Bone marrow (tissue), 2 donors: ENCODE data around the gene RBM33.
"Not testable (repeated sequence)": the region's sequence is repeated elsewhere in the genome, so short reads cannot be mapped to it uniquely, and the experiment has no call there.

ENCODE experiments used
- DNase-seq, 2 donors: peaks; one replicate each; lab custom pipeline; 2025; lab: John Stamatoyannopoulos, UW

RBM33 gene

GRCh38 chr7:155690655-155691054, 46.2 kb downstream of the RBM33 start:
- DNase-seq: not testable (repeated sequence)

- no peak for DNase-seq
Measured at GRCh38 chr7:155692317-155692716, 47.9 kb downstream of the RBM33 start.

DNA sequence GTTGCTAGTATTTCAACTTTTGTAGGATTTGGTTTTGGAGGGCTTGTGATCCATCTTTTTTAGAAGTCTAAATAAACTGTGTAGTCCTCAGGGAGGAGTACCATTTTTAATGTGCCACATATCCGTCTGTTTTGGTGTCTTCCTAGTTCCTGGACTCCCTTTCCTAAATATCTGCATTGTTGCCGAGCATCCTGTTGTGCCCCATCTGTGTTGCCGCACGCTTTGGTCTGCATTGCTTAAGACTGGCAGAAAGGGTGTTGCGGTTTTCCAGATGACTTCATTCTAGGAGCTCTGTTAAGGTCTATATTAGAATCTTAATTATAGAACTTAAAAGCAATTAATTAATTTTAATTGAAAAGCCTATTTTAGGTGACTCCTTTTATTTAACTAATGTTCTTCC, 49.4 kb downstream of the RBM33 start:
- DNase-seq: no peak

- no peak for DNase-seq
Measured at GRCh38 chr7:155694851-155695250, 50.4 kb downstream of the RBM33 start.

- DNase-seq: no peak
Measured at GRCh38 chr7:155696747-155697146, 52.3 kb downstream of the RBM33 start.

DNA sequence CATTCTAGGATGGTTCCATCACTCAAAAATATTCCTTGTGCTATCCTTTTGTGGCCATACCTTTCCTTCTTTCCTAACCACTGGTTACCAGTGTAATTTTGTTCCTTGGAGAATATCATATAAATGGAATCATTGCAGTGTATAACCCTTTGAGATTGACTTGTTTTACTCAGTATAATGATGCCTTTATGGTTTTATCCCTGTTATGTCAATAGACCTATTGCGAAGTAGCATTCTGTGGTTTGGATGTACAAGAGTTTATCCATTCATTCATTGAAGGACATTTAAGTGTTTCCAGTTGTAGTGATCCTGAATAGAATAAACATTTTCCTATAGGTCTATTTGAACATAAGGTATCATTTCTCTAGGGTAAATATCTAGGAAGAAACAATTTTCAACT, 54.2 kb downstream of the RBM33 start:
- DNase-seq: no peak

- no peak for DNase-seq
Measured at GRCh38 chr7:155699180-155699579, 54.7 kb downstream of the RBM33 start.

GRCh38 chr7:155700847-155701246, 56.4 kb downstream of the RBM33 start:
- DNase-seq: no peak

- DNase-seq: no peak
Measured at GRCh38 chr7:155701972-155702544, 57.6 kb downstream of the RBM33 start.

GRCh38 chr7:155702616-155703015, 58.2 kb downstream of the RBM33 start:
- no peak for DNase-seq

- DNase-seq: no peak
Measured at GRCh38 chr7:155705623-155706360, 61.3 kb downstream of the RBM33 start.

DNA sequence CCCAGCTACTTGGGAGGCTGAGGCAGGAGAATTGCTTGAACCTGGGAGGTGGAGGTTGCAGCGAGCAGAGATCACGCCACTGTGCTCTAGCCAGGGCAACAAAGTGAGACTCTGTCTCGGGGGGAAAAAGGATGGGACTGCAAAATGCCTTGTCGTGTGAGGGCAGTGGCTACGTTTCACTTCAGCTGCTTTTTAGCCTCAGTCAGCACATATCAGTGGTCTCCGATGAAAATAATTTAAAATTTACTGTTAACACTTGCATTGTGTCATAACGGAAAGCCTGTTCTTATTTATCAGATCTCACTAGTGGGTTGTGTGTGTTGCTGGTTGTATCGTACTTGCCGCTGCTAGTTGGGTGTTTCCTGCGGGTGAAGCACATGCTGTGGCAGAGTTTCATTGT, 61.9 kb downstream of the RBM33 start:
- no peak for DNase-seq

- DNase-seq: no peak
Measured at GRCh38 chr7:155709453-155709852, 65.0 kb downstream of the RBM33 start.

DNA sequence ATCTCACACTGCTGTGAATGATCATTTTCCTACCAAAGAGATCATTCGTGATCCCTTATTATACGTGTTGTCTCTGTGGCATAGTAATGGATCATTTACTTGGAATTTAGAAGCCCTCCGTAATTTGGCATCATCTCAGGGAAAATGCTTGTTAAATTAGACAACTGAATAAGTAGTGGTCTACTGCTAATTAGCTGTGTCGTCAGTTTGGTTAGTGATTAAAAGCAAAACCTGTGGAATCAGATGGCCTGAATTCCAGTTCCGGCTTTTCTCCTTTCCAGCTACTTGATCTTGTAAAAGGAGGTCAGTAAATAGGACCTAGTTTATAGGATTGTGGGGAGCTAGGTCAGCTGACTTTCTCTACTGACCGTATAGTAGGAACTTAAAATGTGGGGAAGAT, 65.6 kb downstream of the RBM33 start:
- no peak for DNase-seq

DNA sequence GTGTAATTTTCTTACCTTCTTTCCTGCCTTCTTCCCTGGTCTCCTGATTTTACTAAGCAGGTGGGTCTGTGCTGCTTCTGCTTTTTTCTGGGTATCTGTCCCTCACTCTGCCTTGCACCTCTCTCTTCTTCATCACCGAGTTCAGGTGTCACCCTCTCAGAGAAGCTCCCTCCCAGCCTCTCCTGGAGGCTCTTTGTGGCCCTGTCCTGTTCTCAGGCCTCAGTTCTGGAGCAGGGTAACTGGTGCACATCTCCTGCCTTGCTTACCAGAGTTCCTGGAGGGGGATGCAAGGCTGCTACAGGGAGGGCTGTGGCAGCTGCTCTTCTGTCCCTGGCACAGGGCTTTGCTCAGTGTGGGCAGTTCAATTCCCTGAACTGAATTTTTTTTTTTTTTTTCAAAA, 66.1 kb downstream of the RBM33 start:
- no peak for DNase-seq

GRCh38 chr7:155711081-155711480, 66.6 kb downstream of the RBM33 start:
- no peak for DNase-seq

DNA sequence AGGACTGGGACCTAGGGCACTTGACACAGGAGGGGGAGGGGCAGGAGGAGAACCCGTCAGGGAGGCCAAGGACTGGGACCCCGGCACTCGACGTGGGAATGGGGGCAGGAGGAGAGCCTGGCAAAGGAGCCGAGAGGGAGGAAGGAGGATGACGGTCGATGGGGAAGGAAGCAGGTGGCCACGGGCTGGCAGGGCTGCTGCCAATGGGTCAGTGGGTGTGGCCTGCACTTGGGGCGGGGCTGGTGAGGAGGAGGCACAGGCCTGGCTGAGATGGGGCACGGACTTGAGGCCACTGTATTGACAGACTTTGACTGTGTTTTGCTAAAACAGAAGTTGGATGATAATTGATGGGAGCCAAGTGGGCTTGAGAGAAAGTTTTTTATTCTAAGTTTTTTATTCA, 68.9 kb downstream of the RBM33 start:
- no peak for DNase-seq

DNA sequence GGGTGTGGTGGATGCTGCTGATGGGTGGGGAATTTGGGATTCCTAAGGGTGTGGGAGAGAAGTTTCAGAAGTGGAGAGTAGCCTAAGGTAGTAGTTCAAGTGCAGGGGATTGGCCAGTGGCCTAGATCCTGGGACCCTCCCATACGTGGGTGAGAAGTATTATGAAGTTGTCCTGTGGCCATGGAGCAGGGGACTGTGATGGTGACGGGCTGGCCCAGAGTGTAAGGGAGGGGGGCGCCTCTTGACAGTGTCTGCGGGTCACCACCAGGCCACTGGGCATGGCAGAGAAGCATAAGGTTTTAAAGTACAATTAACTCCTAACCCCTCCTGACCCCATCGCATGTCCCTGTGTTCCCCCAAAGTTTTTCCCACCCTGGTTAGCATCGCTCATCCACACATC, 70.2 kb downstream of the RBM33 start:
- DNase-seq: no peak

GRCh38 chr7:155715111-155715805, 70.8 kb downstream of the RBM33 start:
- no peak for DNase-seq

DNA sequence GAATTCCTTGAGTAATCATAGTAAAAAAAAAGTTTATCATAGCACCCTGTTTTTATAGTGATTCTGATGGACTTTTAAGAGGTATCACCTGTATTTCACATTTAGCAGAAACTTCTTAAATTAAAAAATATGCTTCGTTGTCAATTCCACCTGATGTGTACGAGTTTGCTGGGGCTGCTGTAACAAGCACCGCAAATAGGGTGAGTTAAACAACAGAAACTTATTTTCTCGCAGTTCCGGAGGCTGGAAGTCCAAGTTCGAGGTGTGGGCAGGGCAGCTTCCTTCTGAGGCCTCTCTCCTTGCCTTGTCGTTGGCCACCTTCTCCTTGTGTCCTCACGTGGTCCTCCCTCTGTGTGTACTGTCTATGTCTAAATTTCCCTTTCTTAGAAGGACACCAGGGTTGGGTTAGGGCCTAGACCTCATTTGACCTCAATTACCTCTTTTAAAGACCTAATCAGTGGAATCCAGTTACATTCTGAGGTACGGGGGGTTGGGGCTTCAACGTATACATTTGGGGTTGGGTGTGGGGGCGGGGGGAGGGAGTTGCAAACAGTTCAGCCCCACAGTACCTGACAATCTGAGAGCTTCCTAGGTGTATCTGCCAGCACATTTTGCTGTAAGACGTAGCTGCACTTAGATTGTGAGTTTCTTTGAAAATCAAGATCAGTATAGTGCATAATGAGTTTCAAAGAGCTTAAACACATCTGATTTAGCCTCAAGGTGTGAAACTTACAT, 72.7 kb downstream of the RBM33 start:
- no peak for DNase-seq

DNA sequence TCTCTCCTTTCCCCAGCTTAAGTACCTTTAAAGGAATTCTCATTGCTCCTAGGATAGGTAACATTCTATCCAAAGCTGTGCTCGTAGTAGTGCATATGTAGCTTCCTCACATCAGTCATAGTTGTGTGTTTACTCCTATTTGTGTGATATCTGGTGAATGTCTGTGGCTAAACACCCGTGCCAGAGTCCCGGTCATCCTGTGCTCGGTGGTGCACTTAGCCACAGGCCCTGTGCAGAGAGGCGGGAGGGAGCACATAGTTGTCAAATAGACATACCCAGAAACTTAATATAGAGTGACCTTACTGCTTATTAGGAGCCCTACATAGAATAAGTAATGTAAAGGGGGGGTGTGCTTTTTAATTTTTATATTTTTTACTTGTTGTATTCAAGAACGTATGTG, 76.6 kb downstream of the RBM33 start:
- no peak for DNase-seq

GRCh38 chr7:155722118-155722517, 77.7 kb downstream of the RBM33 start:
- DNase-seq: no peak

GRCh38 chr7:155722936-155723335, 78.5 kb downstream of the RBM33 start:
- DNase-seq: no peak
